OCI-LY7 (cell line): Measurements from ENCODE around the gene MKS1.

Source experiments
- EZH2phosphoT487 ChIP-seq: fragments of 200-600 bp; sonication (generic); IDR thresholded peaks from 2 replicates; pipeline ENCODE4 v1.6.1; 2018; ENCODE audit warnings: low read depth, borderline replicate concordance, mild to moderate bottlenecking, mixed run types, antibody characterized with exemption, low read length, moderate library complexity, mixed read lengths
- TF ChIP-seq, protein P1 (sequence below): fragments of 200-600 bp; sonication (generic); conservative IDR thresholded peaks from 2 replicates; pipeline ENCODE4 v1.5.1; 2014; ENCODE audit warnings: mild to moderate bottlenecking, antibody characterized with exemption, low read length, moderate library complexity, mixed read lengths

- TF ChIP-seq, protein P1, sequence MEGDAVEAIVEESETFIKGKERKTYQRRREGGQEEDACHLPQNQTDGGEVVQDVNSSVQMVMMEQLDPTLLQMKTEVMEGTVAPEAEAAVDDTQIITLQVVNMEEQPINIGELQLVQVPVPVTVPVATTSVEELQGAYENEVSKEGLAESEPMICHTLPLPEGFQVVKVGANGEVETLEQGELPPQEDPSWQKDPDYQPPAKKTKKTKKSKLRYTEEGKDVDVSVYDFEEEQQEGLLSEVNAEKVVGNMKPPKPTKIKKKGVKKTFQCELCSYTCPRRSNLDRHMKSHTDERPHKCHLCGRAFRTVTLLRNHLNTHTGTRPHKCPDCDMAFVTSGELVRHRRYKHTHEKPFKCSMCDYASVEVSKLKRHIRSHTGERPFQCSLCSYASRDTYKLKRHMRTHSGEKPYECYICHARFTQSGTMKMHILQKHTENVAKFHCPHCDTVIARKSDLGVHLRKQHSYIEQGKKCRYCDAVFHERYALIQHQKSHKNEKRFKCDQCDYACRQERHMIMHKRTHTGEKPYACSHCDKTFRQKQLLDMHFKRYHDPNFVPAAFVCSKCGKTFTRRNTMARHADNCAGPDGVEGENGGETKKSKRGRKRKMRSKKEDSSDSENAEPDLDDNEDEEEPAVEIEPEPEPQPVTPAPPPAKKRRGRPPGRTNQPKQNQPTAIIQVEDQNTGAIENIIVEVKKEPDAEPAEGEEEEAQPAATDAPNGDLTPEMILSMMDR, result no peak
- no peak for TF ChIP-seq EZH2phosphoT487
Observed at GRCh38 chr17:58233543-58233942, 14.5 kb upstream of the MKS1 start.
